ENCODE results near the gene TMEM255A.

The TMEM255A gene

DNA sequence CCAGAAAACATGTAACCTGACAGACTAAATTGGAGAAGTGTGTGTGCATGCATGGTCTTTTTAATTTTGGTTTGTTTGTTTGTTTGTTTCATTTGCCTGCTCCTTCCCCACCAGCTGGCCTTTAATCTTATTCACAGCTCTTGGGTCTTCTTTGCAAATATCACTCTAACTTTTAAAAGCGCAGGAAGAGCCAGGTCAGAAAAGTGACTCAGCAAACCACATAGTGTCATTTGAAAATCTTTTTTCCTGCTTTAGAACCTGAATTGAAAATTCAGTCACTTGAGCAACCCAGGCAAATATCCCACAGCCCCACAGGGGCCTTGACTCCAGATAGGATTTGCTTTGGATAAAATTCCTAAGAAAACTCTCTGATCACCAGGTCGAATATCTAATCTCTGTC lies 4.6 kb downstream of the TMEM255A start:
- no peak for DNase-seq (ENCODE audit: low read depth)

- no peak for DNase-seq (ENCODE audit: low read depth)
These were observed 5.6 kb downstream of the TMEM255A start for GRCh38 chrX:120305531-120306141.

- DNase-seq (ENCODE audit: low read depth), result no peak
These were observed 7.0 kb downstream of the TMEM255A start for GRCh38 chrX:120304256-120304655.

GRCh38 chrX:120302434-120302833 lies 8.8 kb downstream of the TMEM255A start:
- no peak for DNase-seq (ENCODE audit: low read depth)

DNA sequence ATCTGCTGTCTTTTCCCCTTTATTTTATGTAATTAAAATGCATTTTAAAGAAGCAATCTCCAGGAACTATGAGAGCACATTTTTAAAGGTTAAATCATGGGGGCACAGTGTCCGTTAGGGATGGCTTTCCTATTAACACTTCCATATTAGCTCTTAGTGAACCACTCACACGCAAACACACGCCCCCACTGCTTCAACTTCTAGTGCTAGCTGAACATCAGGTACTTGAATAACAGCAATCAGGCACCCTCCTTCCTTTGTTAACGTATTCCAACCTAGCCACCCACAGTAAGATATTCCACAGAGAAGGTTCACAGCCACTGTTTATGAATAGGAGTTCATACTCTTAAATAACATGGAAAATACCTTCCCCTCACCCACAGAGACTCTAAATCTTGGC lies 9.3 kb downstream of the TMEM255A start:
- DNase-seq (ENCODE audit: low read depth), result no peak

DNA sequence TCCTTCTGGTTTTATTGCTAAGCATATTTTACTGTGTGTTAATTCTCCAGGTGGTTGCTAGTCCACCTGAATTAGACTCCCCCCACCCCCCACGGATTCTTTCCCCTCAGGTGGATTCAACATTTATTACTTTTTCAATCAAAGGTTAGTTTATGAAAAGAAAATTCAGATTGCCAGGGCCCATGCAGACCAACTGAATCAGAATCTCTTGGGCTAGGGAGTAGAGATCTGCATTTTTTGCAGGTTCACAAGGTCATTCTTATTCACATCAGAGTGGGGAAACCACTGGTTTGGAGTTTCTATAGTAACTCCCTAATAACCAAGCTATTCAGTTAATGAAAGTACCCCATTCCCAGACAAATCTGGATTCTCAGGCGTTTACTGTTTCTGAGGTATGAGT lies 9.8 kb downstream of the TMEM255A start:
- no peak for DNase-seq (ENCODE audit: low read depth)

- DNase-seq (ENCODE audit: low read depth), result no peak
These were observed 11.3 kb downstream of the TMEM255A start for GRCh38 chrX:120299928-120300327.

GRCh38 chrX:120297923-120298322 lies 13.3 kb downstream of the TMEM255A start:
- no peak for DNase-seq (ENCODE audit: low read depth)

- no peak for DNase-seq (ENCODE audit: low read depth)
These were observed 16.6 kb downstream of the TMEM255A start for GRCh38 chrX:120294651-120295050.

- no peak for DNase-seq (ENCODE audit: low read depth)
These were observed 18.2 kb downstream of the TMEM255A start for GRCh38 chrX:120293015-120293414.

DNA sequence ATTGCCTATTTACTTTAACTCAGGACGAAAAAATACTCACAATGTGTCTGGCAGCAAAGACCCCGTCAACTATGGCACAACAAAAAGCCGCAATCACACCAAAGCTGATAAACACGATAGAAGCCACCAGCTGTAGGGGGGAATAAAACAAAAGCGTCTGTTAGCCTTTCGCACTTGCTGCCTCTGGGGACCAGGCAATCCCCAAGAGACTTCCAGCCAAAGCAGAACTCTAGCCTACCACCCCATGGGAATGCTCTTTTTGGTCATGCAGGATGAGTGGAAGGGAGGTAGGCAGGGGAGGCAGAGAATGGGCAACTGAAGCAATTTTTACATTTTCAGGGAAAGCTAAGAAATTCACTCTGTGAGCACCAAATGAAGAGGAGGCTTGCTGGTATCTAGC lies 20.1 kb downstream of the TMEM255A start:
- no peak for DNase-seq (ENCODE audit: low read depth)

GRCh38 chrX:120290107-120290506 lies 21.2 kb downstream of the TMEM255A start:
- no peak for DNase-seq (ENCODE audit: low read depth)

- DNase-seq (ENCODE audit: low read depth), result no peak
These were observed 23.6 kb downstream of the TMEM255A start for GRCh38 chrX:120287513-120288112.

DNA sequence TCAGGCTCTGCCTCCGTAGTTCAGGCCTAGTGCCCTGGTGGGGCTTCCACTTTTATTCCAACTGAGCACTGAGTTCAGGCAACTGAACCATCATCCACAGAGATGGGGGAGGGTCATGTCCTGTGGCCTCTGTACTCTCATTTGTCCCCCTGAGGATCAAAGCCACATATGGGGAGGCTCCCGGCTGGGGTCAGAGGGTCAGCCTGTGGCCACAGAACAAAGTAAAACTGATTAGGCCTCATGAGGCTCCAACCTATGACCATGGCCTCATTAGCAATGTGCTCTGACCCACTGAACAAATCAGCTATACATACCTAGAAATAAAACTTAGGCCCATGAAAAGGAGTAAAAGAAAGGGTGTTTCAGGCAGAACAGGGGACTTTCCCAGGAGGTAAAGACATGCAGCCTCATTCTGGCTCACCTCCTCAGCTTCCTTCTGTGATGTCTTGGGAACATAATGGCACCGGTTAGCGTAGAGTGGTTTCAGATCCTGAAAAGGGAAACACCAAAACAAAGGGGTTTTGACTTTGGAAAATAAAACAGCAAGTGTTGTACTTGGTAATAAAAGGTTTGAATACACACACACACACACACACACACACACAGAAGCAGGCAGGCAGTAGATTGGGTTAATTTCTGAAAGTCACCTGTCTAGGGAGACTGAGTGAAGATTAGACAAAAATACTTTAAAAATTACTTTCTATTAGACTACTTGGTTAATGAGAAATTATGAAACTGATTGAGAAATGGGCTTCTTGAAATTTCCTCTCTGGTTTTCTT lies 24.3 kb downstream of the TMEM255A start:
- no peak for DNase-seq (ENCODE audit: low read depth)

DNA sequence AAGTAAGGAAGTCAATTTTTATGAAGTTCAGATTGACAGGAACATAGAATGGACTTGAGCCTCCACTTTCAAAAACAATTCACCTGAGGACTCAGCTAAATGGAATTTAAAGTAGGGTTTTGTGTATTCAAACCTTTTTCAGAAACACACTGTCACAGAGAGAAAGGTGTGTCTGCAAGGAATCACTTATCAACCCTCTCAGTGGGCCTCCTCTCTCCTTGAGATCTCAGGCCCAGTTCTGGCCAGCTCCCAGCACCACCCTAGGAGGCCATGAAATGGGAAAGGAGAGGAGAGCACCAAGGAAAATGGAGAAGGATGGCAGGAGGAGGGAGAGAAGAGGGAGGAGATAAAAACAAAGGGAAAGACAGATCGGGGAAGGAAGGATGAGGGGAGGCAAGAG lies 28.6 kb downstream of the TMEM255A start:
- DNase-seq (ENCODE audit: low read depth), result no peak

GRCh38 chrX:120281761-120282160 lies 29.5 kb downstream of the TMEM255A start:
- DNase-seq (ENCODE audit: low read depth), result no peak

DNA sequence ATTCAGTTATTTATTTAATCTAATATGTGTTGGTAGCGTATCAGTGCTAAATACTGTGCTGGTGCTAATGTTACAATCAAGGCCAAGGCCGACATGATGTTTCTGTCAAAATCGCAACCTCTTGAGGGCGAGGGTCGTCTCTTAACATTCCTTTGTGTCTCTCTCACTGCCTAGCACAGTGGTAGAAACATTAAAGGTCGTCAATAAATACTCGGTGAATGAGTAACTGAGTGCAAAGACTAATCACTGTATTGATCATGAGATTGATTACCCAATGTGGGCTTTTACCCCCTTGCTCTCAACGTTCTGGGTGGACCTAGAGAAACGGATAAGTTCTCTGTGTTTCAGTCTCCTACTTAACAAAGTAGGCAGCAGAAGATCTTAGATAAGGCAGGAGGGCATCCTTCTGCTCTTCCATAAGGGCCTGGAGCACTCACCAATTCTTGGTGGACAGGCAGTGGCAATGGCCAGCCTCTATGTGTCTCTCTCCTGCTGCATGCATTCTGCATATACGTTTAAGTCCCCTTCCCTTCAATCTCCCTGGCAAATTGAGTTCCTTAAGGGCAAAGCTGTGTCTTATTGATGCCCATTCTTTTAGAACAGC lies 30.1 kb downstream of the TMEM255A start:
- no peak for DNase-seq (ENCODE audit: low read depth)

DNA sequence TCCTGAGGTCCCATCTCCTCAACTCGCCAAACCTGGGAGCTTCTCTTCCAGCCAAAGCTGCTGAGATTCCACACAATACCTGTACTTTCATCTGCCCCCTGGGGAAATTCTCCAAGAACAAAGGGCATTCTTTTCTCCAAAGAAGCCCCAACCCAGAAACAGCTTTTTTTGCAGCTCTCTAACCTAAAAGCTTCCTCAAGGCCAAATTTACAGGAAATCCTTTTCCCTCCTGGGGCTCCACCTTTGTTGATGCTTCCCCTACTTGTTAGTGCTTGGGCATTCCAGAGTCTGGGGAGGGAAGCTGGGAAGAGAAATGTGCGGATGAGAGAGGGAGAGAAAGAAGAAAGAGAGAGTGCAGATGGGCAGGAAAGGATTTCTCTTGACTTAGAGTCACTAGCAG lies 36.3 kb downstream of the TMEM255A start:
- no peak for DNase-seq (ENCODE audit: low read depth)

- no peak for DNase-seq (ENCODE audit: low read depth)
These were observed 37.1 kb downstream of the TMEM255A start for GRCh38 chrX:120274145-120274544.

- no peak for DNase-seq (ENCODE audit: low read depth)
These were observed 40.0 kb downstream of the TMEM255A start for GRCh38 chrX:120271218-120271617.

DNA sequence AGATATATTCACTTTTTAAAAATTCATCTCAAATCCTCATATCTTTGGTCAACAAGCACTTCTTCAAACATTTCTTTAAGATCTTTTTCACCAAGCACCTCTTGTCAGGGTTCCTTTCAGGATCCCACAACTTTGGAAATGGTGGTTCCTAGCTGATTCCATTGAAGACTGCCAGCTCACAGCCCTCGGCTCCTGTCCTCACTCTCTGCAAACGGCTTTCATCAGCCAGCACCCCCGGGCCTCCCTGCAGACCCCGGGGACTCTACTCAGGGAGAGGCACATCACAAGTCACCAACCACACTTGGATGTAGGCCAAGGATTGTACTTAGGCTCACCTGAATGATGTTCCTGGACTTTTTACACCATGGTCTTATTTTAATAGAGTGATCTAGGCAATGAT lies 40.7 kb downstream of the TMEM255A start:
- no peak for DNase-seq (ENCODE audit: low read depth)

DNA sequence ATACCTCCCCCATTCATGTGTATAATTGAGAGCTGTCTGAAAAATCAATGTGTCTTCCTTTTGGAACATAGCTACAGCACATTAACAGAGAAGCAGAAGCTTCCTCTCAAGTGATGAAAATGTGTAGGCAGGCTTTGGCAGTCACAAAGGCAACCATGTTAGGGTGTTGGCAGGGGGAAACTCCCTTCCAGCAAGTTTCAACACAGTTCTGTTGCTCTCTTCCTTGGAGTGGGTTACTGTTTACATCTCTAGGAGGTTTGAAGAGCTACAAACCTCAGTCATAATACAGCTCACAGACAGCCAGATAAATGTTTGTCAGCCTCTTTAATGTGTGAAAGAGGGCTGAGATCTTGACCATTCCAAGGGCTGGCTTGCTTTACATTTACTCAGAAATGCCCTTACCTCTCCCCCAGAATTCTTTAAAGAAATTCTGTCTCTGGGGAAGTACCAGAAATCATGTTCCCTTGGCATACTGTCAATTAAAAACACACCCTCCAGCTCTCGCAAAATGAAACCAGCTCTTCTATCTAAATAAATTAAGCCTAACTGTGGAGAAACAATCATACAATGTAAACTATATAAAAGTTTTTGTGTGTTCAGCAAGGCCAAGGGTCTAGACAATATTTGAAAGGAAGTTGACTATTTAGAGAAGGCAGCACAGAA lies 41.8 kb downstream of the TMEM255A start:
- no peak for DNase-seq (ENCODE audit: low read depth)

DNA sequence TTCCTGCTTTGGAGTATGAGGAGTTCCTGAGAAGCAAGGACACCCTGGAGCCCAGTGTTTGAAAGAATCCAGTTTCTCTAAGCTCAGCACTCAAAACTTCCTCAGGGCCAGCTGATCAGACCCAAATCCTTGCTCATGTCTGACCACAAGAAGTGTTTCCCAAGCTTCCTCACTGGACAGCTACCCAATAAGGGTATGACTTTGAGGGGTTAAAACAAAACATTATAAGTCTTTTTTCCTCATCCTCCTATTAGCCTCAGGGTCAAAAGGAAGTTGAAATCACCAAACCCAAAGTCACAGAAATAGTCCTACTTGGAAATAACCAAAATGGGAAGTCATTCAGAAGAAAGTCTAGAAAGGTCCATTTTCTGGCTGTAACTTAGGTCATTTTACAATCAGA lies 46.9 kb downstream of the TMEM255A start:
- DNase-seq (ENCODE audit: low read depth), result no peak
